Mesendoderm (in vitro differentiated cells): ENCODE data around the gene AGAP1.

ENCODE experiments used
- DNase-seq: peaks from one replicate; pipeline ENCODE4 v3.0.0; 2013
- H2AK5ac ChIP-seq: 2 replicates; pipeline ENCODE4 v1.6.1; 2013; ENCODE audit warnings: low read length, inconsistent platforms
- H2BK120ac ChIP-seq: 2 replicates; pipeline ENCODE4 v1.6.1; 2013; ENCODE audit warnings: low read depth, mild to moderate bottlenecking, low read length, moderate library complexity, mixed read lengths
- H2BK15ac ChIP-seq: replicated peaks from 2 replicates; pipeline ENCODE4 v1.6.1; 2013; ENCODE audit warnings: low read depth, mild to moderate bottlenecking, moderate library complexity
- H2BK5ac ChIP-seq: 2 replicates; pipeline ENCODE4 v1.6.1; 2013; ENCODE audit warnings: low read length, inconsistent platforms
- H3K18ac ChIP-seq: 2 replicates; pipeline ENCODE4 v1.6.1; 2013; ENCODE audit warnings: mild to moderate bottlenecking, low read length, mixed read lengths
- H3K23ac ChIP-seq: one replicate; pipeline ENCODE4 v1.6.1; 2013; ENCODE audit warnings: low read length
- H3K27ac ChIP-seq: 2 replicates; pipeline ENCODE4 v1.5.1; 2013; ENCODE audit warnings: low read depth, mild to moderate bottlenecking, inconsistent platforms, low read length, moderate library complexity
- H3K27me3 ChIP-seq: 2 replicates; pipeline ENCODE4 v1.6.1; 2013; ENCODE audit warnings: low read length, control low read depth, mild to moderate bottlenecking, inconsistent platforms; ENCODE audit not compliant: insufficient read depth, poor library complexity
- H3K36me3 ChIP-seq: 2 replicates; pipeline ENCODE4 v1.6.1; 2013; ENCODE audit warnings: low read length, inconsistent platforms; ENCODE audit not compliant: control insufficient read depth, insufficient read depth
- H3K4ac ChIP-seq: one replicate; pipeline ENCODE4 v1.6.1; 2013; ENCODE audit warnings: low read depth, mild to moderate bottlenecking, low read length, moderate library complexity
- H3K4me1 ChIP-seq: 2 replicates; pipeline ENCODE4 v1.6.1; 2013; ENCODE audit warnings: low read depth, low read length, inconsistent platforms; ENCODE audit not compliant: control insufficient read depth
- H3K4me2 ChIP-seq: 2 replicates; pipeline ENCODE4 v1.6.1; 2013; ENCODE audit warnings: low read length
- H3K4me3 ChIP-seq: 2 replicates; pipeline ENCODE4 v1.5.1; 2013; ENCODE audit warnings: mild to moderate bottlenecking, low read length
- H3K56ac ChIP-seq: one replicate; pipeline ENCODE4 v1.6.1; 2013; ENCODE audit warnings: low read length
- H3K79me1 ChIP-seq: 2 replicates; pipeline ENCODE4 v1.6.1; 2013; ENCODE audit warnings: low read length, inconsistent platforms
- H3K79me2 ChIP-seq: 2 replicates; pipeline ENCODE4 v1.6.1; 2013; ENCODE audit warnings: mild to moderate bottlenecking, low read length; ENCODE audit not compliant: control insufficient read depth, insufficient read depth
- H3K9ac ChIP-seq: 2 replicates; pipeline ENCODE4 v1.6.1; 2013; ENCODE audit warnings: low read length, inconsistent platforms
- H4K5ac ChIP-seq: one replicate; pipeline ENCODE4 v1.6.1; 2013; ENCODE audit warnings: low read length
- H4K8ac ChIP-seq: one replicate; pipeline ENCODE4 v1.6.1; 2013; ENCODE audit warnings: low read depth, mild to moderate bottlenecking, control low read depth, low read length, moderate library complexity
- WGBS: extraction: QIAGEN DNeasy Blood & Tissue Kit; methylation state at CpG from one replicate; pipeline ENCODE4 v1.1.7; 2013; ENCODE audit warnings: low lambda C conversion rate, missing lambda C conversion rate; ENCODE audit not compliant: insufficient coverage; ENCODE audit errors: extremely low coverage; 5-methylcytosine and 5-hydroxymethylcytosine counted together

AGAP1 gene

GRCh38 chr2:235649418-235649817 lies 155.6 kb downstream of the AGAP1 start:
- H3K79me1 ChIP-seq, result peaks cover 10% of the 10 kb centered on the region
- no peak overlapping the region for H3K27ac ChIP-seq
- no peaks in the 10 kb centered on the region for H3K27me3 ChIP-seq
- no CpG with 5 or more reads among the region's 9 CpGs for WGBS
- no peak overlapping the region for H3K56ac ChIP-seq
- H2BK120ac ChIP-seq, result no peak overlapping the region
- no peak overlapping the region for H4K5ac ChIP-seq
- no peak overlapping the region for H3K4ac ChIP-seq
- H4K8ac ChIP-seq, result no peak overlapping the region
- no peaks in the 10 kb centered on the region for H3K36me3 ChIP-seq
- peaks cover 3% of the 10 kb centered on the region for H3K79me2 ChIP-seq
- DNase-seq, result no peak
- H2BK15ac ChIP-seq, result no peak overlapping the region
- no peak overlapping the region for H3K4me3 ChIP-seq
- no peak overlapping the region for H3K9ac ChIP-seq
- no peak overlapping the region for H3K23ac ChIP-seq
- no peak overlapping the region for H3K18ac ChIP-seq
- no peaks in the 10 kb centered on the region for H3K4me1 ChIP-seq
- no peak overlapping the region for H2AK5ac ChIP-seq
- H2BK5ac ChIP-seq, result no peak overlapping the region
- no peak overlapping the region for H3K4me2 ChIP-seq

DNA sequence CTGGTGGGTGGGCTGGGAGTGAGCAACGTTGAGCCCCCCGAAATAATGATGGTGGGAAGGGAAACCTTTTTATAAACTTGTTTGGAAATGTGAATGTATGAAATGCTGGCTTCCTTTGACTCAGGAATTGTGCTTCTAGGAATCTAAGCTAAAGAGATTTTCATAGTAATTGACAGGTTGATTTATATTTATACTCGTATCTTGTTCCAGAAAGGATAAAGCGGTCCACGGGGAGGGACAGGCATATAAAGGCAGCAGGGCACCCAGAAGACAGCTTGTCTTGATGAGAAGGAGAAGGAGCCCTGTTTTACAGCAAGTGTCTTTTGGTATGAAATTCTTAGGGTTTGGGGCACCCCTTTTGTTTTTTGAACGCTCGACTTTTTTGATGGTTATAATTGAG lies 157.8 kb downstream of the AGAP1 start:
- H3K4me2 ChIP-seq, result no peak overlapping the region
- no peak overlapping the region for H2BK120ac ChIP-seq
- no peak overlapping the region for H3K4me3 ChIP-seq
- H2BK15ac ChIP-seq, result no peak overlapping the region
- H3K4me1 ChIP-seq, result no peaks in the 10 kb centered on the region
- no peak overlapping the region for H3K27ac ChIP-seq
- no peak overlapping the region for H3K9ac ChIP-seq
- H3K79me2 ChIP-seq, result no peaks in the 10 kb centered on the region
- no peak overlapping the region for H3K23ac ChIP-seq
- DNase-seq, result no peak
- H4K5ac ChIP-seq, result no peak overlapping the region
- H3K27me3 ChIP-seq, result no peaks in the 10 kb centered on the region
- H2AK5ac ChIP-seq, result no peak overlapping the region
- no peak overlapping the region for H3K4ac ChIP-seq
- H3K36me3 ChIP-seq, result no peaks in the 10 kb centered on the region
- no peak overlapping the region for H3K56ac ChIP-seq
- H3K18ac ChIP-seq, result no peak overlapping the region
- H2BK5ac ChIP-seq, result no peak overlapping the region
- H3K79me1 ChIP-seq, result peaks cover 7% of the 10 kb centered on the region
- no peak overlapping the region for H4K8ac ChIP-seq
- WGBS, result no CpG with 5 or more reads among the region's 7 CpGs

- Histone ChIP-seq H4K8ac (no peak overlapping the region), H3K79me1 (peaks cover 11% of the 10 kb centered on the region), H3K27ac (no peak overlapping the region), H3K4ac (no peak overlapping the region), H3K27me3 (no peaks in the 10 kb centered on the region), H3K23ac (no peak overlapping the region), H3K56ac (no peak overlapping the region), H3K9ac (no peak overlapping the region), H3K4me1 (peaks cover 6% of the 10 kb centered on the region), H3K4me2 (no peak overlapping the region), H2BK5ac (no peak overlapping the region), H3K79me2 (peaks cover 2% of the 10 kb centered on the region), H3K4me3 (no peak overlapping the region), H3K36me3 (no peaks in the 10 kb centered on the region), H4K5ac (no peak overlapping the region), H2AK5ac (no peak overlapping the region), H2BK15ac (no peak overlapping the region), H3K18ac (no peak overlapping the region), H2BK120ac (no peak overlapping the region)
- WGBS, result no CpG with 5 or more reads among the region's 9 CpGs
- DNase-seq, result peak; percentile 48
Observed at GRCh38 chr2:235654103-235654813, 160.4 kb downstream of the AGAP1 start.

DNA sequence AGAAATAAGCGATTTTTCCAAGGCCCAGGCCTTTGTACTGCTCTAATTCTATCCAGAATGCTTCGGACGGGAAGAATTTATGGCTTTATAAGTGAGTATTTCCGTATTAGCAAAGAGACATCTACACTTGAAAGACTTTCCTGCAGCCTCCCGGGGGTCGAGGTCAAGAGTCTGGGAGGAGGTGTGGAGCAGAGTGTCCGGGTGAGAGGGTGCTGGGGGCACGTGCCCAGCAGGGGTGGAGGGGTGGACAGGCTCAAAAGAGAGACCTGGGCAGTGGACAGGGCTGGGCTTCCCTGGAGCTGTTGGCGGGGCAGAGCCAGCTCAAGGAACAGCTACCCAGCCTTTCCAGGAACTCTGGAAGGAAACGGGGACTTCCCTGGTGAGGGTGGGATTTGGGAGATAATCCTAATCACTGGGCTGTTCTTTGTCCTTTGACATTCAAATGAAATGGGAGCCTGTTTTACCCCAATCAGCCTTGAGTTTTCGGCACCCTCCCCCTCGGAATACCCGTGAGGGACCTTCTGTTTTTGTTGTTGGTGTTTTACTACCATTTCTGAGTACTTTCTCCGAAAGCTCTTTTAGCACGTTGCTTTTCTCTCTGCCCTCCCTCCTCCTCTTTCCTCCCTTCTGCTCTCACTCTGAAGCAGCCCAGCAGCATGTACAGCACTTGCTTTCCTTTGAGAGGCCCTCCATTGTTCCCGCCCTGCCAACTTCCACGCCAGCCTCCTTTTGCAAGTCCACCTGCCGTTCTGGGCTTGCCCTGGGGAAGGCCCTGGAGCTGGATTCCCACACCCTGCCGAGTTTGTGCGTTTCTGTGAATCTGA lies 164.7 kb downstream of the AGAP1 start:
- no peak overlapping the region for H3K9ac ChIP-seq
- no peak overlapping the region for H2BK15ac ChIP-seq
- peaks cover 12% of the 10 kb centered on the region for H3K79me2 ChIP-seq
- H3K18ac ChIP-seq, result no peak overlapping the region
- H4K5ac ChIP-seq, result no peak overlapping the region
- no peak overlapping the region for H4K8ac ChIP-seq
- WGBS, result no CpG with 5 or more reads among the region's 20 CpGs
- H3K23ac ChIP-seq, result no peak overlapping the region
- H3K56ac ChIP-seq, result peak overlapping the region; percentile 45
- no peak overlapping the region for H2BK120ac ChIP-seq
- H3K27ac ChIP-seq, result no peak overlapping the region
- peak overlapping the region; percentile 17 for H3K4me2 ChIP-seq
- no peak overlapping the region for H2AK5ac ChIP-seq
- peak; percentile 78 for DNase-seq
- H3K4me3 ChIP-seq, result no peak overlapping the region
- no peak overlapping the region for H2BK5ac ChIP-seq
- no peaks in the 10 kb centered on the region for H3K36me3 ChIP-seq
- peaks cover 27% of the 10 kb centered on the region for H3K79me1 ChIP-seq
- no peaks in the 10 kb centered on the region for H3K27me3 ChIP-seq
- H3K4me1 ChIP-seq, result peaks cover 6% of the 10 kb centered on the region
- H3K4ac ChIP-seq, result no peak overlapping the region

DNA sequence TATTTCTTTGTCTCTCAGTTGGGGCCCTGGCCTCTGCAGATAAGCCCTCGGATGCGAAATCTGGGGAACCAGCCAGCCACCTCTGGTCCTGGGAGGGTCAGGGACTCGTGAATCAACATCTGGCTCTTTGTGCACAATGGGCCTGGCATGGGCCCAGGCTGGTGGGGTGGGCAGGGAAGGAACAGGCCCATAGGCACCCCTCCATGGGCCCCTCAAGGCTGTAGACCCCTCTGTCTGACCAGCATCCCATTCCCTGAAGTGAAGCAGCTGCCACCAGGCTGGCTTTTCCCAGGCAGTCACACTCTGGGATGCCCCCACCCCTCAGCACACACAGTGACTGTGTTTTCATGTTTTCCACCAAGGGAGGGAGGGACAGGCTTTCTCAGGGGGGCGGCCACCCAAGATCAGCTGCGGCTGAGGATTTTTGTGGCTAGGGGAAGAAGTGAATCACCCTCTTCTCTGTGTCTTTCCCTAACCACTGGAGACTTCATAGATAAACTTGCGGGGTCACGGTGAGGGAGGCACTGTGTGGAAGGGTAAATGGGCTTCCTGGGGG lies 166.0 kb downstream of the AGAP1 start:
- Histone ChIP-seq H3K27me3 (no peaks in the 10 kb centered on the region), H3K79me1 (peaks cover 29% of the 10 kb centered on the region), H3K18ac (no peak overlapping the region), H3K23ac (no peak overlapping the region), H2BK5ac (no peak overlapping the region), H3K4me2 (no peak overlapping the region), H2BK15ac (no peak overlapping the region), H2BK120ac (no peak overlapping the region), H4K8ac (no peak overlapping the region), H3K27ac (no peak overlapping the region), H2AK5ac (no peak overlapping the region), H4K5ac (no peak overlapping the region), H3K79me2 (peaks cover 17% of the 10 kb centered on the region), H3K4ac (no peak overlapping the region), H3K4me1 (peaks cover 6% of the 10 kb centered on the region), H3K9ac (no peak overlapping the region), H3K36me3 (no peaks in the 10 kb centered on the region), H3K56ac (no peak overlapping the region), H3K4me3 (no peak overlapping the region)
- no peak for DNase-seq
- no CpG with 5 or more reads among the region's 7 CpGs for WGBS
